ENCODE results near the gene FSIP1. TPM values are rescaled to one million over a fixed set of nuclear protein-coding genes. Genes with fewer than 3 reads are reported as not detected.

The FSIP1 gene
- total RNA-seq, 1 donor from 2014 or later: 2.9 TPM

DNA sequence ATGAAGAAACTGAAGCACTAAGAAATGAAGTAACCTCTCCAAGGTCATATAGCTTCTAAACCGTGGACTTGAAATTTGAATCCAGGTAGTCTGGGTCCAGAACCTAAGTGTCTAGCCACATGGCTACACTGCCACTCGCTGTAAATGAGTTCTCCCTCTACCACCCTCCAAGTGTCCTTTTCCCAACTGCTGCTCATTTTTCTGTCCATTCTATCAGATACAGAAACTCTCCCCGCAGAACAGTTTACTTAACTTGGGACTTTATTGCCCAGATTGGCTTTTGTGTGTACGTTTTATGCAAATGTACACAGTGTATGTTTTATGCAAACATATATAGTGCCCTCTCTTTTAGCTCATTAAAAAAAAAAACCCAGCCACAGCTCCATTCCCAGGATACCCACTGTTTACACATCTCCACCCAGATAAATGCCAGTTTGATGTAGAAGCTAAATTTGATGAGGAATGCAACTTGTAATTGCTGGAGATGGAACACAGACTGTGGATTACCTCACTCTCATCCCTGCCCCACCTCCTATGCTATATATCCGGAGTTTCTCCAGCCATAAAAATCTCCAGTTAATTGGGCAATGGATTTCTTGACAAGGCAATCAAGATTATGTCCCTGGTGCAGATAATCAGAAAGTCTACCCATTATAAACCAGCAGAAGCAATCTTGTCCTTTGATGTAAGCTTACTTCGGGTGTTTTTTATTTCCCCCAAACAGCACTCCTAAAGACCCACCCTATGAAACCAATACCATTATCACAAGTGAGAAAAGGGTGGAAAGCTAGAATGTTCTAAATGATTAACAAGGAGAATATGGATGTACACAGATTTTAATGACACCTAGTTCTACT lies 159.8 kb downstream of the FSIP1 start:
- no peaks in the 10 kb centered on the region for H3K27me3 Mint-ChIP-seq
- H3K9me3 Mint-ChIP-seq: no peaks in the 10 kb centered on the region
- TF ChIP-seq, protein P1, sequence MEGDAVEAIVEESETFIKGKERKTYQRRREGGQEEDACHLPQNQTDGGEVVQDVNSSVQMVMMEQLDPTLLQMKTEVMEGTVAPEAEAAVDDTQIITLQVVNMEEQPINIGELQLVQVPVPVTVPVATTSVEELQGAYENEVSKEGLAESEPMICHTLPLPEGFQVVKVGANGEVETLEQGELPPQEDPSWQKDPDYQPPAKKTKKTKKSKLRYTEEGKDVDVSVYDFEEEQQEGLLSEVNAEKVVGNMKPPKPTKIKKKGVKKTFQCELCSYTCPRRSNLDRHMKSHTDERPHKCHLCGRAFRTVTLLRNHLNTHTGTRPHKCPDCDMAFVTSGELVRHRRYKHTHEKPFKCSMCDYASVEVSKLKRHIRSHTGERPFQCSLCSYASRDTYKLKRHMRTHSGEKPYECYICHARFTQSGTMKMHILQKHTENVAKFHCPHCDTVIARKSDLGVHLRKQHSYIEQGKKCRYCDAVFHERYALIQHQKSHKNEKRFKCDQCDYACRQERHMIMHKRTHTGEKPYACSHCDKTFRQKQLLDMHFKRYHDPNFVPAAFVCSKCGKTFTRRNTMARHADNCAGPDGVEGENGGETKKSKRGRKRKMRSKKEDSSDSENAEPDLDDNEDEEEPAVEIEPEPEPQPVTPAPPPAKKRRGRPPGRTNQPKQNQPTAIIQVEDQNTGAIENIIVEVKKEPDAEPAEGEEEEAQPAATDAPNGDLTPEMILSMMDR (conservative IDR thresholded peaks at IDR 0.05): no peak
- H3K27ac Mint-ChIP-seq: no peak overlapping the region
- H3K4me3 Mint-ChIP-seq: no peak overlapping the region
- no peaks in the 10 kb centered on the region for H3K36me3 Mint-ChIP-seq
- DNase-seq (ENCODE audit: extremely low spot score, unreplicated experiment): no peak
- peaks cover 6% of the 10 kb centered on the region for H3K4me1 Mint-ChIP-seq (ENCODE audit: unreplicated experiment)

DNA sequence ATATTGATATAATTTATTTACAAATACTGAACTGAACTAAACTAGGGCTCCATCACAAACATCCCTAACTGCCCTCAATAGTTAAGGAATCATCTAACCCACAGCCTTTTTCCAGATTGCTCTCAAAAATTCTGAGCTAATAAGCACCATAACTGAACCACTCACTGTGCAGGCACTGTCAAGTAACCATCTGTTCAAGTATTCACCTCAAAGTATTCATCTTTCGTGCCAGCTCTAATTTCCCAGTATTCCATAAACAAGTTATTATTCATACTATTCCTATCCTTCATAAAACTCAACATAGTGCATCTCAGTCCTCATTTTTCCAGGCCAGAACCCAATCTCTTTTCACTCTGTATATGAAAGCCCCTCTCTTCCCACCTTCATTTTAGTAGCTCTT lies 160.7 kb downstream of the FSIP1 start:
- no peaks in the 10 kb centered on the region for H3K4me1 Mint-ChIP-seq (ENCODE audit: unreplicated experiment)
- H3K36me3 Mint-ChIP-seq: no peaks in the 10 kb centered on the region
- TF ChIP-seq, protein P1 (conservative IDR thresholded peaks at IDR 0.05): no peak
- no peak overlapping the region for H3K27ac Mint-ChIP-seq
- DNase-seq (ENCODE audit: extremely low spot score, unreplicated experiment): no peak
- H3K9me3 Mint-ChIP-seq: no peaks in the 10 kb centered on the region
- H3K27me3 Mint-ChIP-seq: no peaks in the 10 kb centered on the region
- H3K4me3 Mint-ChIP-seq: no peak overlapping the region

DNA sequence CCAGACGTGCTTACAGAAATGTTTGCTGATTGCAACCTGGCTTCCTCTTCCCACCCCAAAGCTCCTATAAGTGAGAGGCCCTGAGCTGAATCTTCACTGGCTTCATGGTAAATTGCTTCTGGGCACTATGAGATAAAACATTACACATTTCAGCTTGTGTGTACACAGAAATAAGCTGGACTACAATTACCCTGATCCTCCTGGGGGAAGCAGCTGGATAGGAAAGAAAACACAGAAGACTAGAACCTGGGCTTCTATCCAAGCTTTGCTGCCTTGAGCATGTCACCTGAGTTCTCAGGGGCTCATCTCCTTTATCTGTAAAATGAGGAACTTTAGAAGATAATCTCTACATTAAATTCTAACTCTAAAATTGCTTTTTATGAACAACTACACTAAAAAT lies 161.4 kb downstream of the FSIP1 start:
- TF ChIP-seq, protein P1 (conservative IDR thresholded peaks at IDR 0.05): no peak
- Mint-ChIP-seq H3K36me3 (no peaks in the 10 kb centered on the region), H3K27ac (no peak overlapping the region), H3K9me3 (no peaks in the 10 kb centered on the region), H3K27me3 (no peaks in the 10 kb centered on the region), H3K4me1 (ENCODE audit: unreplicated experiment) (no peaks in the 10 kb centered on the region), H3K4me3 (no peak overlapping the region)
- DNase-seq (ENCODE audit: extremely low spot score, unreplicated experiment): no peak

DNA sequence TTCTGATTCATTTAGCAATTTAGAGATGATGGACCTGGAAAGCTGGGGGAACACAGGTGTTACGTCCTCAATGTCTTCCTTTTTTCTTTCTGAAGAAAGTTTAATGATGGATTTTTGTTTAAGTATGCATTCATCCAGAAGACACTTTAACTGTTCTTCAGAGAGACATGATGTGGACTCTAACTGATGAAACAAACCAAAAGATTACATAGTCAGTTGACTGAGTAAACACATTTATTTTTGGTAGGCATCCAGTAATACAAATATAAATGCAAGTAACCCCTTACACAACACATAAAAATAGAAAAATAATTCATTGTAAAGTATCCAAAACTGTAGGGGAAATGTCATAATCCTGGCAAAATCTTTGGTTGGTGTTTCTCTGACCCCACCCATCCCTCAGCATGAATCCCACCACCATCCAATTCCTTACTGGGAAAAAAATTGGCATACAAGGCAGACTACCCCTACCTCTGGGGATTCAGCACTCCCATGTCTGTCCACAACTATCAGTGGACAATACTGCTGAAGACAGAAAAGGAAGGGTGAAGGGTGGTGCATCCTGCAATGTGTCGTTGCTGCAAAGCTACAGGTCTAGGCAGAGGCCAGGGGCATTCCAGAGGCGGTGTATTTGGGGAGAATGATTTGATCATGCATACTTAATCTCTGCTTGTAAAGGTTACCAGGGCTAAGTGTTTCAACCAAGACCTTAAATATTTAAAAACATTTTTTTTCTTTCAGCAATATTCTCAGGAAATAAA lies 164.4 kb downstream of the FSIP1 start:
- H3K36me3 Mint-ChIP-seq: no peaks in the 10 kb centered on the region
- no peaks in the 10 kb centered on the region for H3K4me1 Mint-ChIP-seq (ENCODE audit: unreplicated experiment)

DNA sequence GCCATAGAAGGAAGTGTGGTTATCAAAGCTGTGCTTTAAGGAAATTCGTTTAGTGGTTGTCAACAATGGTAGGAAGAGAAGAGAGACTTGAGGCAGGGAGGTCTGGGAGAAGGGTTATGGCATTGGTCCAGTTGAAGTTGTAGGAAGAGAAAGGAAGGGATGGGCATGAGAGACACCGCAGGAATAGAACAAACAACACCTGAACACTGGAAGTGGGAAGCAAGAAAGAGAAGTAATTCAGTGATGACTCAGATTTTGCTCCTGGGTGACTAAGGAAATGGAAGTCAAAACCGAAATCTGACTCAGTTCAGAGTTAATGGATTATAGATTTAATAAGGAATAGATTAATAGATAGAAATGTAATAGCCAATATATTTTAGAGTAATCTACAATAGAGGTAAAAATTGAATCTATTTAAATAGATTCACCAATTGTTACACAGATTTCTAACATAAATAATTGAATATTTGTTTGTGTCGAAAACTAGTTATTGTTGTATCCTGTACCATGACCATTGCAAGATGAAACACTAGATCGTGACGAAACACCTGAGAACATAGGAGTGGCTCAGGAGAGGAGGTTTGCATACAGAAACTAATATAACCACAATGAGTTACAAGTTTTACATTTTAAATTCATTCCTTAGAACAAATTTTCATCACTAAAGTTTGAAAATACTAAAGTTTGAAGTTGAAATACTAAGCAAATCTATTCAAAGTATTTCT lies 165.7 kb downstream of the FSIP1 start:
- no peak for DNase-seq (ENCODE audit: extremely low spot score, unreplicated experiment)
- Mint-ChIP-seq H3K4me1 (ENCODE audit: unreplicated experiment) (no peaks in the 10 kb centered on the region), H3K36me3 (no peaks in the 10 kb centered on the region), H3K27ac (no peak overlapping the region), H3K4me3 (no peak overlapping the region), H3K9me3 (peaks cover 4% of the 10 kb centered on the region), H3K27me3 (no peaks in the 10 kb centered on the region)
- TF ChIP-seq, protein P1 (conservative IDR thresholded peaks at IDR 0.05): no peak

More for the DNA sequence above, 164.4 kb downstream of the FSIP1 start:
- TF ChIP-seq, protein P1 (conservative IDR thresholded peaks at IDR 0.05): no peak
- no peak overlapping the region for H3K27ac Mint-ChIP-seq
- DNase-seq (ENCODE audit: extremely low spot score, unreplicated experiment): no peak
- H3K27me3 Mint-ChIP-seq: no peaks in the 10 kb centered on the region
- no peaks in the 10 kb centered on the region for H3K9me3 Mint-ChIP-seq
- no peak overlapping the region for H3K4me3 Mint-ChIP-seq
